Measurements from ENCODE around the gene UBTD1.

DNA sequence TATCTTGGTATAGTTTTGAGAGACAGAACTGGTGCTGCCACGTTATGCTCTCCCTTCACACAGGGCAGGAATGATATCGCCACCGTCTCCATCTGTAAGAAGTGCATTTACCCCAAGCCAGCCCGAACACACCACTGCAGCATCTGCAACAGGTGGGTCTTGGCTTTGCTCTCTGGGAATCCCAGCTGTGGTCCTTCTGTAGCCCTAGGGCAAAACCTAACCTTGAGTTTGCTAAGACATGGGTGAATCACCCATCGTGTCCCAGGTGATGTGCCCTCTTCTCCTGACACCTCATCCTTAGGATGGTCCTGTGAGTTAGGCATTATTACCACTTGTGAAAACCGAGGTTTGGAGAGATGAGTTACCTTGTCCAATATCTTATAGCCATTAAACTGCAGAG lies 46.4 kb upstream of the UBTD1 start:
- no peak for TF ChIP-seq GATA2 (IDR thresholded peaks at IDR 0.05; ENCODE audit: low read depth, low read length)
- no peak for TF ChIP-seq GATA3 (IDR thresholded peaks at IDR 0.05; ENCODE audit: low read depth, low read length)

All from SH-SY5Y (cell line).